ENCODE data around the gene SNAI3. TPM values are rescaled to one million over a fixed set of nuclear protein-coding genes. Genes with fewer than 3 reads are reported as not detected.

Gene SNAI3
- total RNA-seq, 1 donor from 2014 or later: 1.8 TPM

GRCh38 chr16:88691924-88692560, 5.7 kb upstream of the SNAI3 start:
- peak; percentile 67 for DNase-seq (ENCODE audit: low spot score)

- no peak for DNase-seq (ENCODE audit: low spot score)
Measured at GRCh38 chr16:88691129-88691813, 5.0 kb upstream of the SNAI3 start.

GRCh38 chr16:88690341-88691128, 4.2 kb upstream of the SNAI3 start:
- no peak for DNase-seq (ENCODE audit: low spot score)

- DNase-seq (ENCODE audit: low spot score): no peak
Measured at GRCh38 chr16:88688013-88688778, 1.9 kb upstream of the SNAI3 start.

GRCh38 chr16:88687676-88688012, 1.3 kb upstream of the SNAI3 start:
- no peak for DNase-seq (ENCODE audit: low spot score)

DNA sequence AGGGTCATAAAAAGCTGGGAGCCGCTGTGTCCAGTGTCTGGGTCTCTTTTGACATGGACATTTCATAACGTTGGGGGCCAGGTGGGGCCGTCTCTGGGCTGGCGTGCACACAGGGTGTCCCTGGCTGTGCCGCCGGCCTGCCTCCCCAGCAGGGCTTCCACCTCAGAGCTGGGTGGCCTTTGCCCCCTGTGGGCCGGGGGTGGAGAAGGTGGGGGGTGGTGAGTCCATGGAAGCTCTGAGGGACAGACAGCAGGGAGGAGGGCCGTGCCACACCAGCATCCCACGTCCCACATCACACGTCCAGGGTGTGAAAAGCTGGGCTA, 908 bp upstream of the SNAI3 start:
- DNase-seq (ENCODE audit: low spot score): no peak

DNA sequence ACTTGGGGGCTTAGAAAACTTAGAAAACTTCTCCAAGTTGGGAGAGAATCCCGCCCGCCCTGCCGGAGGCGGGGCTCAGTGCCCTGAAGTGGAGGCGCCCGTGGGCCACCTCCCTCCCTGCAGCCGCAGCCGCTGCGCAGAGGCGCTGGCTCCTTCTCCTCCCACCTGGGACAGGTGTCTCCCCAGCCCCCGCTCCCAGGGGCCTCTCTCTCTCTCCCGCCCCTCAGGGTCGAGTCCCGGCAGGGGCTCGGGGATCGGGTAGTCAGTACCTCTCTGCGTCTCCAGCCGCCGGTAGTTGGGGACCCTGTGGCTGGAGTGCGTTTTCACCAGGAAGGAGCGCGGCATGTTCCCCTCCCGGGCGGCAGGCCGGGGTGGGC, 257 bp downstream of the SNAI3 start:
- DNase-seq (ENCODE audit: low spot score): no peak

DNA sequence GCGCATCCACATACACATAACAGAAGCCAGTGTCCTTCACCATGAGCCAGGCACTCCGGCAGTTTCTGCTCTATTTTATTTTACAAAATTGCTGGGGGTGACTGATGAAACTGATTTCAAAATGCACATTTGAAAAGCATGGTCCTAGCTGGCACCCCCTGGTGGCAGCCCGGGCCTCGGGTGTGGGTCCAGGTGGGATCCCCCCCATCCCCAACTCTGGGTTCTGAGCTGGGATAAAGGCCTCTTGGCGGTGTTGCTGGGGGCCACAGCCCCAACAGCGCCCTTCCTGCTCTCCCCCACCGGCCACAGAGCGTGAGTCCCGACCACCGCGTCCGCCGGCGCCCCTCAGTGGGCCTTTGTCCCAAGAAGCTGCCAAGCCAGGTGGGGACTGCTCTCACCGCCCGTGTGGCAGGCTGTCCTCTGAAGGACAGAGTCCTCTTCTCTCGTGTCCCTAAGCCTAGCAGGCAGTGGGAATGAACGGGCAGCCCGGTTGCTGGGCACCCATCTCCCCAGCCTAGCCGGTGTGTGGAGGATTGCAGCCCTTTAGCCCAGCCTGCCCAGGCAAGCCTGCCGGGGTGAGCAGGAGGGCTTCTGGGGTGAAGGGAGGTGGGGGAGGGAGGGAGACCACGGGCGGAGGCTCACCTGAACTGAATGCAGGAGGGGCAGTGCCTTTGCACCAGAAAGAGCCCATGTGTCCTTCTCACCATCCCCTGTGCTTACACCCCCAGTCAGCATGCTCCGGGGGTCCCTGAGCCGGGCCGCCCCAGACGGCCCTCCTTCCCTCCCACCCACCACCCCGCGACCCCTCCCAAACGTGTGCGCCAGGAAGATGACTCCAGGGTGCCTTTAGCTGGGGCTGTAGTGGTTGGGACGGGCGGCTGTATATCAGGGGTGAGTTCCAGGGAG, 898 bp downstream of the SNAI3 start:
- DNase-seq (ENCODE audit: low spot score): no peak

- DNase-seq (ENCODE audit: low spot score): no peak
Measured at GRCh38 chr16:88684569-88685155, 1.6 kb downstream of the SNAI3 start.

DNA sequence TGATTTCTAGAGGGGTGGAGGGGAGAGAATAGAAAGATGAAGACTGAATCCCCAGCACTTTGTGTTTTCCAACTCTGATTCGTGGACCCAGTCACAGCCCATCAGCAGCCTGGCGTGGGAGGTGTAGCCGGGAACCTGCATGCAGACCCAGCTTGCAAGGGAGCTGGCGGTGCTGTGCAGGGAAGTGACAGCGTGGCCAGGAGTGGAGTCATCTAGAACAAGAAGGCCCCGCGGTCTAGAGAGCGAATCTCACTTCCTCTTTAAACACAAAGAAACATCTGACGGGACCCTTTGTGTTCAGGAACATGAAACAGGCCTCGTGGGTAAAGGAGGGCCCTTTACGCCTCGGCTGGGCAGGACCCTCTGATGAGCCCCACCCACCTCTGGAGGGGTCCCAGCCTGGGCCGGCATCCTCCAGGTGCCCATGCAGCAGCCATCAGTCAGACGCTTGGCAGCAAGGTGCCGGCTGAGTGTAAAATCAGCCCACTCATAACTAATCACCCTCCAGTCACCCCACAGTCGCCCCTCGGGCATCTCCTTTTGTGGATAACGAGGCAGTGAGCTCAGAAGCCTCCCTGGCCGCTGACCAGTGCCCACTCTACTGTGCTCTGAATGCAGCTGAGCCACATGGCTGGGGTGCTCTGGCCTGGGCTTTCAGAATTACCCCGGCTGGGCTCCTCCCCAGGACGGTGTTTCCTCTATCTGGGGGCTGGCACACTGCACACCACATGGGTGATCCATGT, 4.4 kb downstream of the SNAI3 start:
- DNase-seq (ENCODE audit: low spot score): no peak

GRCh38 chr16:88681084-88681680, 5.1 kb downstream of the SNAI3 start:
- DNase-seq (ENCODE audit: low spot score): no peak

GRCh38 chr16:88680554-88681083, 5.7 kb downstream of the SNAI3 start:
- no peak for DNase-seq (ENCODE audit: low spot score)

- no peak for DNase-seq (ENCODE audit: low spot score)
Measured at GRCh38 chr16:88678224-88678979, 7.9 kb downstream of the SNAI3 start.

- no peak for DNase-seq (ENCODE audit: low spot score)
Measured at GRCh38 chr16:88677721-88678120, 8.6 kb downstream of the SNAI3 start.

DNA sequence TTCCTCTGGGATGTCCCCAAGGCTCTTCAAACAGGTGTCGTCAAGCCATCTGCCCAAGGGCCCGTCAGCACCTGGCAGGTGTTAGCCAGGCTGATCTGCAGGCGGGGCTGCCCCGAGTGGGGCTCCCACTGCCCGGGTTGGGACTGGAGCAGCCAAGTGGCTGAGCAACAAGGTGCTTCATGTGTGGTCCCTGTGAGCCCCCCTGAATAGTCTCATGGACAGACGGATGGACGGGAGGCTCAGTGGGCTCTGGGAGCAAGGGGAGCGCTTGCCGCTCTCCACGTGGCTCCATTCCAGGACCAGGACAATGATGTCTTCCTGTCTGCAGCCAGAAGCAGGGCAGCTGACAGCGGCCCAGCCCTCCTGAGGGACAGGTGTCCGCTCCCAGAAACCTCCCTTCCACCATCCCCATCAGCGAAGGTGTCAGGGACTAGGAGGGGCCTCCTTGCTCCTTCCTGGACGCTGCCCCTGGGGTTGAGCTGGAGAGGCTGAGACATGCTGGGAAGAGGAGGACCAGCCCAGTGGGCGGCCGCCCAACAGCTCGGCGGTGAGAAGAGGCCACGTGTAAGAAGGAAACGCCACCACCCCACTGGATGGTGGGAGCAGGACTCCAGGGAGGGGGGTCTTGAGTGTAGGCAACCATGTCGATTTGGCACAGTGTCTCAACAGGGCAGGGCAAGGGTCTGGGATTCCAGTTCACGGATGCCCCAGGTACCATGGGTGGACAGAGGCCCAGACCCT, 9.6 kb downstream of the SNAI3 start:
- DNase-seq (ENCODE audit: low spot score): no peak

DNA sequence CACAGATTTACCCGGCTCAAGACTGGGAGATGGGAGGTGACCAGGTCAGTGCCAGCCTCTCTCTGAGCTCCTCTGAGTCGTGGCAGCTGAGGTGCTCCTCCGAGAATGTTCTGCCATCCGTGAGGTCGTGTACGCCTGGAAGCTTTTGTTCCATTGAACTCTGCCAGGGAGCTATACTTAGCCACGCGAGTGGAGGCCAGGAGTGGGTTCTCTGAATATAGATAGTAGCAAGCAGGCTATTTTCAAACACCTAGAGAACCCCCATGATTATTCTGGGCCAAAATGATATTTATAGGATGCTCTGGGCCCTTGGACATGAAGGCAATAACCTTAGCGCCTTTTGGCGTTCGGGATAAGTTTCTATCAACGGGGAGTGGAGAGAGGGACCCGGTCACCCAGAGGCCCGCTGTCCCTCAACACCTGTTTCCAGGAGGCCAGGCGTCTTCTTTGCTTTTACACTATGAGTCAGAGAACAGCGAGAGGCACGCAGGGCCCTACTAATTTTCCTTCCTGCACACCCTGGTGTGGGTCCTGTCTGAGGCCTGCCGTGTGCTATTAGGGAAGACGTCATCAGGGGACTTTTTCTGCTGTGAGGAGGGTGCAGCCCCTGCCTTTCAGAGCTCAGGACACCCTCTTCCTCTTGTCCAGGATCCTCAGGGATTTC, 12.5 kb downstream of the SNAI3 start:
- DNase-seq (ENCODE audit: low spot score): no peak

DNA sequence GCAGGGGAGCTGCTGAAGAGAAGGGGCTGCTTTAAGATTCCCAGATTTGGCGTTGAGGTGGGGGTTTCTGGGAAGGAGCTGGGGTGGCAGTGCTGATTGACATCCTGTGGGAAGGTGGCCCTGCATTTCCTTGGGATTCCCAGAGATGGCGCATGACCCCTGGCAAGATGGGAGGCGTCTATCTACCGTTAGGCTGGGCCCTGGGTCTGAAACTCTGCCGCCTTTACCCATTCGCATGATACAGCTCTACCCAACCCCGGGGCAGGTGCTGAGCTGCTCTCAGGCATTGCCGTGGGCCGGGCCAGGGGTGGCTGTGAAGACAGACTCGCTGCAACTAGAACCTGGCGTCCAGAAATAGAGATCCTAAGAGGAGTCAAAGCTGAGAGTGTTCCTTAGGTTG, 13.5 kb downstream of the SNAI3 start:
- DNase-seq (ENCODE audit: low spot score): no peak

- DNase-seq (ENCODE audit: low spot score): no peak
Measured at GRCh38 chr16:88671806-88672205, 14.5 kb downstream of the SNAI3 start.
